H9 (cell line): ENCODE results near the gene ADTRP. TPM values are rescaled to one million over a fixed set of nuclear protein-coding genes. Genes with fewer than 3 reads are reported as not detected.

Source experiments
- DNase-seq: peaks from one replicate; pipeline ENCODE4 v3.0.0-alpha.2; 2017
- H2AFZ ChIP-seq: one replicate; pipeline ENCODE4 v1.6.1; 2013; ENCODE audit warnings: mild to moderate bottlenecking, low read length, control low read depth, moderate library complexity
- H2AK5ac ChIP-seq: 2 replicates; pipeline ENCODE4 v1.6.1; 2013; ENCODE audit warnings: low read length, control low read depth, mixed read lengths; ENCODE audit not compliant: insufficient read length
- H2BK120ac ChIP-seq: one replicate; pipeline ENCODE4 v1.6.1; 2013; ENCODE audit warnings: low read depth, mild to moderate bottlenecking, low read length, control low read depth, inconsistent platforms; ENCODE audit not compliant: poor library complexity, severe bottlenecking
- H2BK12ac ChIP-seq: 2 replicates; pipeline ENCODE4 v1.6.1; 2013; ENCODE audit warnings: low read length, control low read depth, mixed read lengths, low read depth; ENCODE audit not compliant: insufficient read length
- H2BK15ac ChIP-seq: 2 replicates; pipeline ENCODE4 v1.6.1; 2013; ENCODE audit warnings: low read depth, low read length, control low read depth
- H2BK20ac ChIP-seq: one replicate; pipeline ENCODE4 v1.6.1; 2013; ENCODE audit warnings: low read depth, mild to moderate bottlenecking, low read length, control low read depth, inconsistent platforms; ENCODE audit not compliant: poor library complexity, severe bottlenecking
- H2BK5ac ChIP-seq: 2 replicates; pipeline ENCODE4 v1.6.1; 2013; ENCODE audit warnings: low read length, control low read depth, mixed read lengths; ENCODE audit not compliant: insufficient read length
- H3K14ac ChIP-seq: 2 replicates; pipeline ENCODE4 v1.6.1; 2013; ENCODE audit warnings: low read length, control low read depth; ENCODE audit not compliant: insufficient read depth
- H3K18ac ChIP-seq: 2 replicates; pipeline ENCODE4 v1.6.1; 2013; ENCODE audit warnings: low read depth, mild to moderate bottlenecking, mixed read lengths, low read length, control low read depth; ENCODE audit not compliant: insufficient read length
- H3K23ac ChIP-seq: 2 replicates; pipeline ENCODE4 v1.6.1; 2013; ENCODE audit warnings: low read length, control low read depth, mixed read lengths, low read depth; ENCODE audit not compliant: insufficient read length
- H3K23me2 ChIP-seq: 2 replicates; pipeline ENCODE4 v1.6.1; 2013; ENCODE audit warnings: low read depth, mild to moderate bottlenecking, mixed read lengths, low read length, control low read depth; ENCODE audit not compliant: insufficient read length, poor library complexity, severe bottlenecking
- H3K27ac ChIP-seq: 2 replicates; pipeline ENCODE4 v1.5.1; 2013; ENCODE audit warnings: low read length, control low read depth, mixed read lengths, low read depth; ENCODE audit not compliant: insufficient read length
- H3K27me3 ChIP-seq: 2 replicates; pipeline ENCODE4 v1.6.1; 2013; ENCODE audit warnings: low read length, control low read depth, inconsistent platforms; ENCODE audit not compliant: insufficient read depth
- H3K4ac ChIP-seq: 2 replicates; pipeline ENCODE4 v1.6.1; 2013; ENCODE audit warnings: low read depth, mild to moderate bottlenecking, control low read depth, inconsistent platforms, low read length, moderate library complexity
- H3K4me1 ChIP-seq: 2 replicates; pipeline ENCODE4 v1.6.1; 2013; ENCODE audit warnings: low read length, control low read depth, inconsistent platforms; ENCODE audit not compliant: insufficient read depth
- H3K4me2 ChIP-seq: 2 replicates; pipeline ENCODE4 v1.6.1; 2013; ENCODE audit warnings: low read length, control low read depth, mixed read lengths; ENCODE audit not compliant: insufficient read length, insufficient read depth
- H3K56ac ChIP-seq: 2 replicates; pipeline ENCODE4 v1.6.1; 2013; ENCODE audit warnings: low read depth, mild to moderate bottlenecking, mixed read lengths, low read length, control low read depth; ENCODE audit not compliant: insufficient read length
- H3K79me1 ChIP-seq: 2 replicates; pipeline ENCODE4 v1.6.1; 2013; ENCODE audit warnings: low read depth, mild to moderate bottlenecking, moderate library complexity, low read length, control low read depth, inconsistent platforms; ENCODE audit not compliant: insufficient read depth, poor library complexity, severe bottlenecking
- H3K79me2 ChIP-seq: 2 replicates; pipeline ENCODE4 v1.6.1; 2013; ENCODE audit warnings: low read length, control low read depth, inconsistent platforms; ENCODE audit not compliant: insufficient read depth
- H3K9ac ChIP-seq: 2 replicates; pipeline ENCODE4 v1.6.1; 2013; ENCODE audit warnings: low read length, control low read depth, mixed read lengths; ENCODE audit not compliant: insufficient read length; ENCODE audit errors: extremely low read depth
- H3K9me3 ChIP-seq: one replicate; pipeline ENCODE4 v1.6.1; 2013; ENCODE audit warnings: low read depth, low read length, inconsistent platforms; ENCODE audit not compliant: control insufficient read depth
- H3T11ph ChIP-seq: one replicate; pipeline ENCODE4 v1.6.1; 2013; ENCODE audit warnings: mild to moderate bottlenecking, low read length, control low read depth, inconsistent platforms
- H4K20me1 ChIP-seq: one replicate; pipeline ENCODE4 v1.6.1; 2013; ENCODE audit not compliant: control insufficient read depth, insufficient read length, insufficient read depth
- H4K5ac ChIP-seq: 2 replicates; pipeline ENCODE4 v1.6.1; 2013; ENCODE audit warnings: low read depth, mild to moderate bottlenecking, mixed read lengths, low read length, control low read depth; ENCODE audit not compliant: insufficient read length
- H4K8ac ChIP-seq: replicated peaks from 2 replicates; pipeline ENCODE4 v1.6.1; 2013; ENCODE audit warnings: low read length, control low read depth, mixed read lengths, low read depth; ENCODE audit not compliant: insufficient read length
- H4K91ac ChIP-seq: 2 replicates; pipeline ENCODE4 v1.6.1; 2013; ENCODE audit warnings: low read depth, mild to moderate bottlenecking, moderate library complexity, mixed read lengths, low read length, control low read depth; ENCODE audit not compliant: insufficient read length
- H3K27ac Mint-ChIP-seq, 3 experiments: 2 replicates in 2 of 3; 3 replicates in 1 of 3; pipeline ENCODE4 v1.8.0; 2020 to 2021; ENCODE audit warnings: mixed read lengths in 3 of 3, mild to moderate bottlenecking in 1 of 3, moderate library complexity in 1 of 3
- H3K27me3 Mint-ChIP-seq: 2 replicates; pipeline ENCODE4 v1.8.0; 2021; ENCODE audit warnings: low read depth, mild to moderate bottlenecking, moderate library complexity, mixed read lengths
- H3K36me3 Mint-ChIP-seq, 3 experiments: 2 replicates in 2 of 3; 3 replicates in 1 of 3; pipeline ENCODE4 v1.8.0; 2020 to 2021; ENCODE audit warnings: low read depth in 3 of 3, mixed read lengths in 3 of 3; ENCODE audit not compliant: insufficient read depth in 1 of 3
- H3K4me1 Mint-ChIP-seq, 2 experiments: 2 replicates each; pipeline ENCODE4 v1.8.0; 2020; ENCODE audit warnings: mixed read lengths in 2 of 2
- H3K4me3 Mint-ChIP-seq, 2 experiments: 2 replicates in 1 of 2; 3 replicates in 1 of 2; pipeline ENCODE4 v1.8.0; 2020 to 2021; ENCODE audit warnings: mild to moderate bottlenecking in 2 of 2, mixed read lengths in 2 of 2, moderate library complexity in 1 of 2
- H3K9me3 Mint-ChIP-seq, 2 experiments: 2 replicates in 1 of 2; 3 replicates in 1 of 2; pipeline ENCODE4 v1.8.0; 2020; ENCODE audit warnings: mild to moderate bottlenecking in 2 of 2, mixed read lengths in 2 of 2, moderate library complexity in 1 of 2
- CTCF ChIP-seq: fragments of 200-600 bp; sonication (generic); conservative IDR thresholded peaks from 3 replicates; pipeline ENCODE4 v1.8.0; 2021; ENCODE audit warnings: antibody characterized with exemption, mild to moderate bottlenecking
- WGBS: extraction: QIAGEN DNeasy Blood & Tissue Kit; methylation state at CpG from one replicate; pipeline ENCODE4 v1.1.7; 2013; ENCODE audit warnings: missing lambda C conversion rate, low lambda C conversion rate, mixed read lengths; ENCODE audit not compliant: insufficient read length; ENCODE audit errors: extremely low coverage; 5-methylcytosine and 5-hydroxymethylcytosine counted together
- total RNA-seq: library from RNA; stranded (reverse); gene quantifications from 2 replicates; pipeline ENCODE4 v1.2.1, GENCODE V29; 2021

The ADTRP gene
- total RNA-seq, 1 experiment from 2014 or later, result not detected

GRCh38 chr6:11684901-11685480 lies 93.6 kb downstream of the ADTRP start:
- TF ChIP-seq CTCF, result no peak
- Histone ChIP-seq H3K23me2 (no peaks in the 10 kb centered on the region), H3K79me2 (no peaks in the 10 kb centered on the region), H2AK5ac (no peak overlapping the region), H4K8ac (no peak overlapping the region), H3K4me1 (0 out of 2 replicates have a peak, but pooled peaks cover 2% of the 10 kb centered on the region), H2BK12ac (no peak overlapping the region), H3T11ph (no peak overlapping the region), H3K18ac (no peak overlapping the region), H3K27me3 (no peaks in the 10 kb centered on the region; the same call in 1 of the 2 replicates), H4K20me1 (no peaks in the 10 kb centered on the region), H3K4ac (no peak overlapping the region), H2AFZ (no peak overlapping the region), H2BK5ac (no peak overlapping the region), H2BK15ac (no peak overlapping the region), H3K27ac (no peak overlapping the region), H3K9me3 (peaks cover 8% of the 10 kb centered on the region), H3K14ac (no peak overlapping the region), H4K91ac (no peak overlapping the region), H3K23ac (no peak overlapping the region), H3K4me2 (no peak overlapping the region), H3K9ac (no peak overlapping the region), H2BK20ac (no peak overlapping the region), H2BK120ac (no peak overlapping the region), H3K79me1 (no peaks in the 10 kb centered on the region), H3K56ac (no peak overlapping the region), H4K5ac (no peak overlapping the region)
- Mint-ChIP-seq H3K4me3 (no peak overlapping the region), H3K9me3 (peaks cover 17% of the 10 kb centered on the region in 2 experiments), H3K27me3 (no peaks in the 10 kb centered on the region; the same call in 1 of the 2 replicates), H3K36me3 (peaks cover 7 to 24% (median 7%) of the 10 kb centered on the region in 3 experiments), H3K4me1 (peaks cover 15 to 19% of the 10 kb centered on the region in 2 experiments), H3K27ac (no peak overlapping the region)
- DNase-seq, result no peak
- WGBS, result no CpG with 5 or more reads among the region's 4 CpGs
